GM12878 (cell line): ENCODE results near the gene GAS2L2. TPM values are rescaled to one million over a fixed set of nuclear protein-coding genes. Genes with fewer than 3 reads are reported as not detected.

Source experiments
- ATAC-seq: fragments of 200-7000 bp; cut with Tn5 transposase; 3 replicates; pipeline ENCODE4 v1.9.1; 2020; ENCODE audit warnings: mild to moderate bottlenecking, moderate library complexity
- BruUV-seq: library from RNA; stranded (reverse); fragments of 400-500 nt; replicated peaks from 2 replicates; lab custom pipeline; 2021; lab: Mats Ljungman, UMichigan
- CTCF ChIA-PET: fragments of 300-600 bp; sonication (Branson Sonifier 250); formaldehyde crosslinking; extraction: SDS; loops from one replicate; lab custom pipeline; 2021; ENCODE audit warnings: inconsistent platforms; lab: Yijun Ruan, JAX
- POLR2A ChIA-PET: fragments of 350-600 bp; formaldehyde crosslinking; extraction: SDS; loops from one replicate; lab custom pipeline; 2021; ENCODE audit warnings: inconsistent platforms; lab: Charles Lee
- RAD21 ChIA-PET: fragments of 300-600 bp; sonication (Branson Sonifier 250); formaldehyde crosslinking; loops from one replicate; lab custom pipeline; 2023; ENCODE audit warnings: antibody characterized with exemption; ENCODE audit not compliant: unreplicated experiment; lab: Charles Lee
- SMC1A ChIA-PET: fragments of 300-600 bp; sonication (Branson Sonifier 250); formaldehyde crosslinking; loops from one replicate; lab custom pipeline; 2023; ENCODE audit not compliant: unreplicated experiment, uncharacterized antibody; lab: Charles Lee
- DNase-seq: peaks from one replicate; pipeline ENCODE4 v3.0.0-alpha.2; 2011; ENCODE audit warnings: low read depth, low spot score
- FAIRE-seq: peaks from 3 replicates; lab custom pipeline; 2011; peaks lifted over from hg19 to GRCh38; lab: Jason Lieb, UNC
- H2AFZ ChIP-seq: 2 replicates; pipeline ENCODE4 v1.6.0; 2011; ENCODE audit warnings: low read depth, low read length, control low read depth; ENCODE audit not compliant: control insufficient read depth
- H3K27ac ChIP-seq: 2 replicates; pipeline ENCODE4 v1.5.1; 2011; ENCODE audit warnings: control low read depth; ENCODE audit not compliant: control insufficient read depth, insufficient read depth
- H3K27me3 ChIP-seq, 2 experiments: replicated peaks in 1 of 2; 2 replicates each; pipeline versions ENCODE4 v1.6.0 to v1.6.1; 2011; ENCODE audit warnings: low read length in 1 of 2; ENCODE audit not compliant: control insufficient read depth in 2 of 2, insufficient read depth in 2 of 2
- H3K36me3 ChIP-seq, 2 experiments: 2 replicates each; pipeline ENCODE4 v1.5.1; 2011; ENCODE audit warnings: low read length in 1 of 2; ENCODE audit not compliant: control insufficient read depth in 2 of 2, insufficient read depth in 2 of 2
- H3K4me1 ChIP-seq: 2 replicates; pipeline ENCODE4 v1.6.1; 2011; ENCODE audit warnings: mild to moderate bottlenecking, low read length, moderate library complexity, mixed read lengths; ENCODE audit not compliant: control insufficient read depth, insufficient read depth
- H3K4me2 ChIP-seq: 2 replicates; pipeline ENCODE4 v1.6.0; 2011; ENCODE audit warnings: control low read depth; ENCODE audit not compliant: control insufficient read depth, insufficient read depth
- H3K4me3 ChIP-seq: fragments of 200-600 bp; sonication (generic); 2 replicates; pipeline ENCODE4 v1.5.1; 2016
- H3K79me2 ChIP-seq: 2 replicates; pipeline ENCODE4 v1.6.0; 2011; ENCODE audit warnings: low read length; ENCODE audit not compliant: control insufficient read depth, insufficient read depth
- H3K9ac ChIP-seq: 2 replicates; pipeline ENCODE4 v1.8.0; 2011; ENCODE audit warnings: low read length, control low read depth, mixed read lengths; ENCODE audit not compliant: control insufficient read depth, insufficient read depth
- H3K9me3 ChIP-seq: replicated peaks from 3 replicates; pipeline ENCODE4 v1.5.1; 2011; ENCODE audit warnings: mild to moderate bottlenecking, low read length; ENCODE audit not compliant: control insufficient read depth, insufficient read depth
- H4K20me1 ChIP-seq: 2 replicates; pipeline ENCODE4 v1.6.0; 2011; ENCODE audit not compliant: control insufficient read depth, insufficient read depth
- ASH2L ChIP-seq: fragments of 300-600, 200-600 bp; sonication (generic); IDR thresholded peaks from 2 replicates; pipeline ENCODE4 v1.6.1; 2017; ENCODE audit warnings: low read depth, mild to moderate bottlenecking, borderline replicate concordance
- CEBPB ChIP-seq, 2 experiments: fragments of 150-350 bp in 1 of 2; IDR thresholded peaks; 2 replicates each; pipeline ENCODE4 v1.6.1; 2012 to 2014; ENCODE audit warnings: low read depth in 2 of 2, low read length in 2 of 2, borderline replicate concordance in 1 of 2, inconsistent platforms in 1 of 2
- EED ChIP-seq: sonication (generic); IDR thresholded peaks from 2 replicates; pipeline ENCODE4 v1.6.1; 2016; ENCODE audit warnings: antibody characterized with exemption, low read depth
- GATAD2B ChIP-seq: fragments of 450-650 bp; conservative IDR thresholded peaks from 2 replicates; pipeline ENCODE4 v1.6.1; 2017; ENCODE audit warnings: low read depth, mild to moderate bottlenecking, moderate library complexity
- HDAC6 ChIP-seq: fragments of 200-600 bp; sonication (generic); IDR thresholded peaks from one replicate; pipeline ENCODE4 v1.8.0; 2017; ENCODE audit warnings: antibody characterized with exemption; ENCODE audit not compliant: unreplicated experiment
- LARP7 ChIP-seq: fragments of 450-650 bp; IDR thresholded peaks from 2 replicates; pipeline ENCODE4 v1.6.1; 2017; ENCODE audit warnings: mild to moderate bottlenecking
- MLLT1 ChIP-seq: fragments of 450-650 bp; IDR thresholded peaks from 2 replicates; pipeline ENCODE4 v1.6.1; 2016; ENCODE audit warnings: mild to moderate bottlenecking
- RELA ChIP-seq: fragments of 450-650 bp; IDR thresholded peaks from 2 replicates; pipeline ENCODE4 v1.8.0; 2014; ENCODE audit warnings: borderline replicate concordance; ENCODE audit not compliant: partially characterized antibody
- SRF ChIP-seq, 2 experiments: IDR thresholded peaks; 2 replicates each; pipeline ENCODE4 v1.6.1; 2011; ENCODE audit warnings: low read depth in 2 of 2, low read length in 2 of 2, mild to moderate bottlenecking in 1 of 2, moderate library complexity in 1 of 2
- STAT3 ChIP-seq: IDR thresholded peaks from 2 replicates; pipeline ENCODE4 v1.6.1; 2011; ENCODE audit warnings: low read depth, low read length, improper control_type of control experiment
- SUZ12 ChIP-seq: fragments of 200-600 bp; sonication (generic); IDR thresholded peaks from one replicate; pipeline ENCODE4 v1.6.1; 2018; ENCODE audit warnings: antibody characterized with exemption, mild to moderate bottlenecking; ENCODE audit not compliant: unreplicated experiment
- TCF12 ChIP-seq: IDR thresholded peaks from 2 replicates; pipeline ENCODE4 v1.6.1; 2011; ENCODE audit warnings: low read depth, mild to moderate bottlenecking, low read length
- ZNF217 ChIP-seq: fragments of 450-650 bp; IDR thresholded peaks from 2 replicates; pipeline ENCODE4 v1.6.1; 2017; ENCODE audit warnings: antibody characterized with exemption, mild to moderate bottlenecking
- ZNF592 ChIP-seq: fragments of 450-650 bp; IDR thresholded peaks from 2 replicates; pipeline ENCODE4 v1.6.1; 2017; ENCODE audit warnings: mild to moderate bottlenecking, moderate library complexity
- WGBS: methylation state at CpG from one replicate; pipeline ENCODE4 v1.1.6; 2016; ENCODE audit warnings: low lambda C conversion rate; ENCODE audit not compliant: insufficient replicate concordance, insufficient coverage; ENCODE audit errors: missing lambda C conversion rate; 5-methylcytosine and 5-hydroxymethylcytosine counted together
- in situ Hi-C: fragments of 300-500 bp; cut with MboI; formaldehyde crosslinking; loops from 9 replicates; pipeline ENCODE4 v1.14.3; 2018; ENCODE audit warnings: mixed read lengths
- intact Hi-C: fragments of 100-400 bp; cut with micrococcal nuclease; formaldehyde crosslinking; loops from one replicate; pipeline ENCODE4 v1.14.2; 2022; ENCODE audit not compliant: unreplicated experiment
- polyA plus RNA-seq, 11 experiments: library from polyadenylated mRNA; depleted of rRNA in 4 of 11; unstranded in 6 of 11; stranded (reverse) in 5 of 11; fragments of >200 nt; fragmentation: Nextera tagmentation in 4 of 11; fragmentation: Illumina TruSeq in 1 of 11; extraction: Ambion mirVana in 4 of 11; extraction: Trizol in 1 of 11; gene quantifications; 1 replicate in 1 of 11; 2 replicates in 10 of 11; pipeline versions ENCODE4 v1.2.1 to v1.2.3, GENCODE V29; 2011 to 2016; ENCODE audit warnings: inconsistent platforms in 2 of 11, missing spikeins in 2 of 11, low read depth in 1 of 11
- total RNA-seq, 4 experiments: library from RNA; depleted of rRNA in 3 of 4; stranded (reverse); fragments of >200 nt in 3 of 4; fragmentation: Illumina TruSeq in 1 of 4; extraction: Trizol in 1 of 4; gene quantifications; 2 replicates each; pipeline versions ENCODE4 v1.2.1 to v1.2.3, GENCODE V29; 2013 to 2021

The GAS2L2 gene
- total and polyA plus RNA-seq, 10 of the 15 experiments (the other 5 are each of a cell fraction or from before 2014, with no cell fraction given), result 0.01 TPM; not detected in 9

DNA sequence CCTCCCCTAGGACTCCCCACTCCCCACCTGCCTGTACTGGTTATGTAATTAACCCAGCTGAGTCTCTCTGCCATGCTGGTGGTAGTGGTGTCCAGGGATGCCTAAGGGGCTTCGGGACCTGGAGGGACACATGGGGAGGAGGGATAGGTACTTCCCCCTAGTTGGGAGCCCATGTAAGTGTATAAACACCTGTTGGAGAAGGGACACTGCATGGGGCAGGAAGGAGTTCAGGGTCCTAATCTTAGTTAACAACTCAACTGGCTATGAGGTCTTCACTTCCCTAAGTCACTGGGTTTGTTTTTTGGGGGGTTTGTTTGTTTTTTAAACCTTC lies 20.3 kb downstream of the GAS2L2 start:
- intact Hi-C loops (no loop called here), in situ Hi-C loops (no loop called here)
- no peak overlapping the region for H3K4me2 ChIP-seq
- 0% methylated on average over 1 of the region's 1 CpG for WGBS
- SMC1A ChIA-PET, result no interaction called here
- no peaks in the 10 kb centered on the region for H4K20me1 ChIP-seq
- ATAC-seq, result no peak
- POLR2A ChIA-PET, result no interaction called here
- H3K36me3 ChIP-seq, result no peaks in the 10 kb centered on the region; a peak in 1 of 4 replicates
- no peak for FAIRE-seq
- no peak overlapping the region for H3K4me3 ChIP-seq
- DNase-seq, result no peak
- no peaks in the 10 kb centered on the region; a peak in 1 of 4 replicates for H3K27me3 ChIP-seq
- TF ChIP-seq MLLT1 (no peak), TCF12 (no peak), ZNF592 (no peak), STAT3 (no peak), ASH2L (no peak), HDAC6 (no peak), EED (no peak), SUZ12 (no peak), SRF (IDR thresholded peaks at IDR 0.05; ENCODE audit: low read depth in 2 of 2, low read length in 2 of 2) (no peak), ZNF217 (no peak), CEBPB (IDR thresholded peaks at IDR 0.05; ENCODE audit: borderline replicate concordance in 1 of 2, low read depth in 2 of 2, low read length in 2 of 2) (no peak), RELA (no peak), GATAD2B (no peak), LARP7 (no peak)
- RAD21 ChIA-PET, result no interaction called here
- H3K4me1 ChIP-seq, result no peaks in the 10 kb centered on the region
- no TSS peak for BruUV-seq
- H3K9ac ChIP-seq, result no peak overlapping the region
- CTCF ChIA-PET, result interaction anchor here (1.0 kb wide), 1 partner anchor 31 kb away, joined by 3 read pairs; no protein-coding TSS in a partner anchor
- no peak overlapping the region for H2AFZ ChIP-seq
- no peaks in the 10 kb centered on the region for H3K79me2 ChIP-seq
- H3K27ac ChIP-seq, result no peak overlapping the region
- H3K9me3 ChIP-seq, result no peaks in the 10 kb centered on the region
